VCaP (cell line): ENCODE results near the gene MAP7D2.

ENCODE experiments used
- H3K27ac ChIP-seq: fragments of 450-650 bp; 2 replicates; pipeline ENCODE4 v1.5.1; 2017
- CTCF ChIP-seq: fragments of 450-650 bp; conservative IDR thresholded peaks from 2 replicates; pipeline ENCODE4 v1.5.1; 2017; ENCODE audit warnings: mild to moderate bottlenecking, moderate library complexity

The MAP7D2 gene

DNA sequence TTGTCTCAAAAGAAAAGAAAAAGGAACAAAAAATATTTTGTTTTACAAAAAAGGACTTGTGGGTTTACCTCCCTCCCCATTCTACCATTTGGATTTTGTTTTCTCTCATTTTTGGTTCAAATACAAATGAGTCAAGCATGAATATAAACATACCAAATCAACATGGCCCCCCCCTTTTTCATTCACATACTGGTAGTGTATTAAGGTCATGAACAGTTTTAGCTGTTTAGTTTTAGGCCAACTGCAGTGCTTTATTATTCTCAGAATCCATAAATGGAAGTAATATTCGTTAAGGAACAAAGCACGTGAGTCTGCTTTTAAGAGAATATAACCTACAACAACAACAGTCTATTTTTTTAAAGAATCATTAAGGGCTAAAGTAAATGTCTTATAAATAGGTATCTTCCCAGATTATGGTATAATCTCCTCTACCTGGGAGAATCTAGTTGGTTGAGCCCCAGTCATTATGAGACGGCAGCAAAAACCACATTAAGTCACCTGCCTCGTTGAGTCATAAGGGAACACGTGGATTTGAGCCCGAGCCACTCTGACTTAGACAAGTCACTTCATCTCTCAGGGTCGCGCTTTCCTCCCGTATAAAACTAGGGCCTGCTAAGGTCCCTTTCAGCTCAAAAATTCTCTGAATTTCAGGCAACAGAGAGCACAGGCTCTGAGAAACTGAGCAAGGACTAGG is 152.5 kb downstream of the MAP7D2 start:
- TF ChIP-seq CTCF, result no peak
- no peak overlapping the region for H3K27ac ChIP-seq

GRCh38 chrX:19960913-19961312 is 155.8 kb downstream of the MAP7D2 start:
- no peak for TF ChIP-seq CTCF
- H3K27ac ChIP-seq, result no peak overlapping the region

- H3K27ac ChIP-seq, result no peak overlapping the region
- no peak for TF ChIP-seq CTCF
Observed at GRCh38 chrX:19958552-19959486, 157.9 kb downstream of the MAP7D2 start.

- no peak overlapping the region; the same call in 1 of the 2 replicates for H3K27ac ChIP-seq
- TF ChIP-seq CTCF, result no peak
Observed at GRCh38 chrX:19956923-19957322, 159.8 kb downstream of the MAP7D2 start.
